ENCODE measurements around the gene OPA3.

DNA sequence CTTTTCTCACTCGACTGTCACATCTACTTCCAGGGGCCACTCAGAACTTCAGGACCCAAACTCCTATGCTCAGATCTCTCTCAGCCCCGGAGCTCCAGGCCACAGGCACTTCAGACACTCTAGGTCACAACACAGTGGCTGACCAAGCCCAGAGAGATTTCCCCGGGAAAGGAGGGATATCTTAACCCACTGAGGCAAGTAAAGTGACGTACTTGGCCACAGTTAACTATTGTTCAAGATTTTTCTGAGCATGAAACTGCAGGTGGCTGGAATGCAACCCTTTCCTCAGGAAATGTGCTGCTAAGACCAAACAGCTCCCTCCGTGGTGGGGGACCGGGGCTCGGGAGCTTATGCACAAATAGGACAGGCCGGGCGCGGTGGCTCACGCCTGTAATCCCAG is 23.9 kb downstream of the OPA3 start:
- TF ChIP-seq CTCF (conservative IDR thresholded peaks at IDR 0.05; ENCODE audit: low read depth, low read length) (no peak), EZH2 (IDR thresholded peaks at IDR 0.05; ENCODE audit: borderline replicate concordance, low read depth, low read length, poor library complexity, severe bottlenecking) (no peak)
